ENCODE results near the gene CYP39A1.

DNA sequence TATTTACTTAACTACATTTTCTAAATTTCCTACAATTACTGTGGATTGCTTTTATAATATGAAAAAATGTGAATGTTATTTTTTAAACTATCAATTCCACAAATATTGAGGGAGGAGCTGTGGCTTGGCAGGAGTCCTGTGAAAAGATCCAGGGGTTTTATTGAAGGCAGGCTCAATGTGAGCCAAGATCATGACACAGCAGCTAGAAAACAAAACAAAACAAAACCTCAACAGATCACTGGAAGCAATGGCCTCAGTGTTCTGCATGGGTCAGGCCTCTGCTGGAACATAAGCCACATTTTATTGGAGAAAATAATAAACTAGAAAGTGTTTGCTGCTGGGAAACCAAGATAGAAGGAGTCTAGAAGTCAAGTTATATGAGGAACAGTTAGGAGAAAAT is 142.0 kb downstream of the CYP39A1 start:
- TF ChIP-seq, protein P1, sequence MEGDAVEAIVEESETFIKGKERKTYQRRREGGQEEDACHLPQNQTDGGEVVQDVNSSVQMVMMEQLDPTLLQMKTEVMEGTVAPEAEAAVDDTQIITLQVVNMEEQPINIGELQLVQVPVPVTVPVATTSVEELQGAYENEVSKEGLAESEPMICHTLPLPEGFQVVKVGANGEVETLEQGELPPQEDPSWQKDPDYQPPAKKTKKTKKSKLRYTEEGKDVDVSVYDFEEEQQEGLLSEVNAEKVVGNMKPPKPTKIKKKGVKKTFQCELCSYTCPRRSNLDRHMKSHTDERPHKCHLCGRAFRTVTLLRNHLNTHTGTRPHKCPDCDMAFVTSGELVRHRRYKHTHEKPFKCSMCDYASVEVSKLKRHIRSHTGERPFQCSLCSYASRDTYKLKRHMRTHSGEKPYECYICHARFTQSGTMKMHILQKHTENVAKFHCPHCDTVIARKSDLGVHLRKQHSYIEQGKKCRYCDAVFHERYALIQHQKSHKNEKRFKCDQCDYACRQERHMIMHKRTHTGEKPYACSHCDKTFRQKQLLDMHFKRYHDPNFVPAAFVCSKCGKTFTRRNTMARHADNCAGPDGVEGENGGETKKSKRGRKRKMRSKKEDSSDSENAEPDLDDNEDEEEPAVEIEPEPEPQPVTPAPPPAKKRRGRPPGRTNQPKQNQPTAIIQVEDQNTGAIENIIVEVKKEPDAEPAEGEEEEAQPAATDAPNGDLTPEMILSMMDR (IDR thresholded peaks at IDR 0.05), result no peak
- TF ChIP-seq POLR2A (IDR thresholded peaks at IDR 0.05), result no peak

Measured in prostate gland (tissue), 2 donors.